ENCODE measurements around the gene PPHLN1. TPM values are rescaled to one million over a fixed set of nuclear protein-coding genes. Genes with fewer than 3 reads are reported as not detected.

Gene PPHLN1
- total and polyA plus RNA-seq, 2 of the 8 experiments (the other 6 are each of a cell fraction or from before 2014, with no cell fraction given): 34.3 to 71.6 TPM

GRCh38 chr12:42284876-42285275 lies 41.1 kb upstream of the PPHLN1 start (continued):
- TF ChIP-seq CHD7 (IDR thresholded peaks at IDR 0.05; ENCODE audit: insufficient replicate concordance, low read length): no peak
- TF ChIP-seq SRF (IDR thresholded peaks at IDR 0.05; ENCODE audit: low read depth, low read length): no peak
- no peak for TF ChIP-seq POLR2A (IDR thresholded peaks at IDR 0.05; ENCODE audit: control extremely low read depth in 1 of 2, low read depth in 2 of 2, low read length in 2 of 2)
- no peak for TF ChIP-seq KDM1A (IDR thresholded peaks at IDR 0.05; ENCODE audit: borderline replicate concordance, low read length)

Data from H1 (cell line).